Neuron (in vitro differentiated cells): ENCODE measurements around the gene UBL5.

ENCODE experiments used
- H2AFZ ChIP-seq: one replicate; pipeline ENCODE4 v1.6.1; 2013; ENCODE audit warnings: low read depth, mild to moderate bottlenecking, inconsistent platforms, low read length, moderate library complexity
- H3K27me3 ChIP-seq: one replicate; pipeline ENCODE4 v1.6.1; 2013; ENCODE audit warnings: low read length; ENCODE audit not compliant: insufficient read depth
- H3K36me3 ChIP-seq: one replicate; pipeline ENCODE4 v1.6.1; 2013; ENCODE audit warnings: low read length; ENCODE audit not compliant: insufficient read depth
- H3K4me1 ChIP-seq: one replicate; pipeline ENCODE4 v1.6.1; 2013; ENCODE audit warnings: low read length; ENCODE audit not compliant: insufficient read depth
- H3K4me3 ChIP-seq: 2 replicates; pipeline ENCODE4 v1.5.1; 2013; ENCODE audit warnings: mild to moderate bottlenecking, low read length, moderate library complexity
- H3K9me3 ChIP-seq: one replicate; pipeline ENCODE4 v1.6.1; 2013; ENCODE audit warnings: low read length

Gene UBL5

GRCh38 chr19:9848762-9849161 is 21.0 kb downstream of the UBL5 start:
- Histone ChIP-seq H3K9me3 (no peaks in the 10 kb centered on the region), H3K4me3 (no peak overlapping the region), H2AFZ (no peak overlapping the region), H3K27me3 (no peaks in the 10 kb centered on the region), H3K36me3 (peaks cover 44% of the 10 kb centered on the region), H3K4me1 (no peaks in the 10 kb centered on the region)

DNA sequence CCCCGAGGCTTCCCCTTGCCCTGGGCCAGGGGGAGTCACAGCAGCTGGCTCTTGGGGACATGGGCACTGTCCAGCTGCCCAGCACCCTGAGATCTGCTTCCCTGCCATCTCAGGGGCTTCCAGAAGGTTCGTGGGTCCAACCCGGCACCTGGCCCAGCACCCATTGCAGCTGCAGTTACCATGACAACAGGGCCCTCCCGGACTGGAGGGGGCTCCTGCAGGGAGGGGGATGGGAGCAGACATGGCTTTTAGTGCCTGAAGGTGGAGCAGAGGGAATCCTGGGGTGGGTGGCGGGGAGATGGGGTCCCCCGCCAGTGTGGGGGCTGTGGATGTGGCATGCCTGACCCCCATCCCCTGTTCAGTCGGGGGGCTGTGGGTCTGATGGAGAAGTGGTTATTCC is 22.1 kb downstream of the UBL5 start:
- Histone ChIP-seq H3K27me3 (no peaks in the 10 kb centered on the region), H3K4me3 (no peak overlapping the region), H2AFZ (no peak overlapping the region), H3K9me3 (peaks cover 2% of the 10 kb centered on the region), H3K4me1 (no peaks in the 10 kb centered on the region), H3K36me3 (peaks cover 34% of the 10 kb centered on the region)

DNA sequence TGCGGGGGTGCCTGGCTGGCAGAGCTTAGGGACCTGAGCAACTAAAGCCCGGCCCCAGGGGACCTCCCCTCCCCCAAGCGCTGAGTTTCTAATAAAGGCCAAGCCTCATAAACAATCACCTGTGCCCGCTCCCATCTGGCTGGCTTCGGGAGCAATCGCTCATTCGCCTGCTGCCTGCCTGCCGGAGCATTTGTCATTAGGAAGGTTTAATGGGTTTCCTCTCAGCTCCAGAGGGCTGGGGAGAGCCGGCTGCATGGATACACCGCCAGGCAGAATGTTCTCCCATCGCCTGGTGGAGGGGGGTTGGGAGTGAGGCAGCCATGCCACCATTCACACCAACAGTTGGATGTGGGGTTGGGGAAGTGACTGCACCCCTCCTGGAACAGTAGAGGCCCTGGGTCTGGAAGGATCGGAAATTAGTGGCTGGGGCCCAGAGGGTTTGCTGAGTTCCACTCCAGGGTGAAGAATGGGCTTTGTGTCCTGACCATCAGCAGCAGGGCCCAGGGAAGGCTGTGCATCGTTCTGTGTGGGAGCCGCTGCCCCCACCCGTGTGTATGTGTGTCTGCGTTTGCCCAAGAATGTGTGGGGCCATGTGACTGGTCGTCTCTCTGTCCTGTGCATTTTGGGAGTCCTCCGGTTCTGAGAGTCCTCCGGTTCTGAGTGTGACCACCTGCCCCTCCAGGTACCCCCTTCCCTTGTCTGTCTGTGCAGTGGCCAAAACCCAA is 22.7 kb downstream of the UBL5 start:
- Histone ChIP-seq H2AFZ (no peak overlapping the region), H3K4me3 (no peak overlapping the region), H3K27me3 (no peaks in the 10 kb centered on the region), H3K36me3 (peaks cover 29% of the 10 kb centered on the region), H3K9me3 (peaks cover 2% of the 10 kb centered on the region), H3K4me1 (no peaks in the 10 kb centered on the region)

GRCh38 chr19:9854282-9854846 is 26.6 kb downstream of the UBL5 start:
- Histone ChIP-seq H3K36me3 (peaks cover 5% of the 10 kb centered on the region), H3K4me1 (no peaks in the 10 kb centered on the region), H3K4me3 (no peak overlapping the region), H3K27me3 (no peaks in the 10 kb centered on the region), H2AFZ (no peak overlapping the region), H3K9me3 (peaks cover 4% of the 10 kb centered on the region)

- H3K4me1 ChIP-seq = no peaks in the 10 kb centered on the region
- no peaks in the 10 kb centered on the region for H3K27me3 ChIP-seq
- H3K9me3 ChIP-seq = peaks cover 4% of the 10 kb centered on the region
- no peak overlapping the region for H2AFZ ChIP-seq
- no peak overlapping the region for H3K4me3 ChIP-seq
- peaks cover under 1% of the 10 kb centered on the region for H3K36me3 ChIP-seq
Observed at GRCh38 chr19:9856609-9857008, 28.9 kb downstream of the UBL5 start.

DNA sequence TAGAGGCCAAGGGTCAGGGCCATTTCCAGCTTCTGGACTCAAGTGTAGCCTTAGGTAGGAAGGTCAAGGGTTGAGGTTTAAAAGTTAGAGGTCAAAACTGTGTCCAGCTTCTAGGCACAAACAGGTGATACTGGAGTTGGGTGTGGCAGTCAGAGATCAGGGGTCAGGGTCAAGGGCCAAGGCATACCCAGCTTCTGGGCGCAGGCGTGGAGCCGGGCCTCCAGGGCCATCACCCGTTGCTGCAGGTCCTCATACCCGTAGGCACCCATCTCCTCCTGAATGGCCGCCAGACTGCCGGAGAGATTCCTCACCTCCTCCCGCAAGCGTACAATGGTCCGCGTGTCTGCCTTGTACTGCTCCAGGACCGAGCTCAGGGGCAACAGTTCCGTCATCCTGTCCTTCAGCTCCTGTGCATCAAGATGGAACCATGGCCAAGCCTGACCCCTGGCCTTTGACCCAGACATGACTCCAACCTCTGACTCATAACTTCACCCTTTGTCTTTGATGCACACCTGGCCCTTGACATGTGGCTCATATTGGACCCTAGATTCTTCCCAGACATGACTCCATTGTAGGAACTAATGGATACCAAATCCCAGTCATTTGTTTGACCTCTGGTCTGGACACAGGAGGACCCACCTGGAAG is 29.5 kb downstream of the UBL5 start:
- H3K36me3 ChIP-seq = no peaks in the 10 kb centered on the region
- H3K9me3 ChIP-seq = peaks cover 4% of the 10 kb centered on the region
- H3K4me1 ChIP-seq = no peaks in the 10 kb centered on the region
- no peak overlapping the region for H2AFZ ChIP-seq
- H3K4me3 ChIP-seq = no peak overlapping the region
- H3K27me3 ChIP-seq = no peaks in the 10 kb centered on the region

DNA sequence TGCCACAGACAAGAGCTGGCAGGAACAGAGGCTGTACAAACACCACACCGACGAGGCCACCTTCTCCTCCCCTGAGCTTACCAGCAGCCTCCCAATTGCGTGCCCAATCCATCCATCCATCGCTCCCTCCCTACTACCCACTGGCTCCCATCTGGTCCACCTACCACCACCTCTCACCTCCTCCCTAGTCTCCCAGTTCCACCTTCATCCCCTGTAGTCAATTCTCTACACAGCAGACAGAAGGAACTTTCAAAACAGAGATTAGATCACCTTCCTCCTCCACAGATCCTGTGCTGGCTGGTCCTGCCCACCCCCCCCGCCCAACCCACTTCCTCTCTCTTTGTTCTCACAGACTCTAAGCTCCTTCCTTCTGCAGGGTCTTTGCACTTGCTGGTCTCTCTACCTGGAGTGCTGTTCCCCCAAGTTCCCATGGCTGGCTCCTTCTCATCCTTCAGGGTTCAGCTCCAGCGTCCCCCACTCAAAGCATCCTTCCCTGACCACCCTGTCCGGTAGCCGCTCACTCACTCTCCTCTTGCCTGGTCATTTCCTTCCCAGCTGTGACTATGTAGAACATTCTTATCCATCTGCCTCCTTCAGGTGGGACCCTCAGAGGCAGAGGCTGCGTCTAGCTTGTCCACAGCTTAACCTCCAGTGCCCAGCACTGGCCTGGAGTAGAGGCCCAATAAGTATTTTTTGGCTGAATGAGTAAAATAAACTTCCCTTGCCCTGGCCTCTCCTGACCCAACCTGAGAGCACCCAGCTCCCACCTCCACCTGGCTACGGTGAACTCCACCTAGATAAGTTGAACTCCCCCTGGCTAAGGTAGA is 30.4 kb downstream of the UBL5 start:
- H2AFZ ChIP-seq = no peak overlapping the region
- H3K4me3 ChIP-seq = no peak overlapping the region

DNA sequence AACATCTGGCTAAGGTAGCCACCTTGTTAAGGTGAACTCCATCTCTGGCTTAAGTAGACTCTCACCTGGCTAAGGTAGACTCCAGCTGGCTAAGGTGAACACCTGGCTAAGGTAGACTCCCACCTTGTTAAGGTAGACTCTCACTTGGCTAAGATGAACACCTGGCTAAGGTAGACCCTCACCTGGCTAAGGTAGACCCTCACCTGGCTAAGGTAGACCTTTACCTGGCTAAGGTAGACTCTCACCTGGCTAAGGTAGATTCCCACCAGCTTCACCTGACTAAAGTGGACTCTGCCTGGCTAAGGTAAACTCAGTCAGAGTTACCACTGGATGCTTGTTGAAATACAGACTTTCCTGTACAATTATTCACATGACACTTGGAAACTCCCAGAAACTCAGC is 31.0 kb downstream of the UBL5 start:
- Histone ChIP-seq H3K4me3 (no peak overlapping the region), H2AFZ (no peak overlapping the region), H3K9me3 (peaks cover 4% of the 10 kb centered on the region), H3K4me1 (no peaks in the 10 kb centered on the region), H3K36me3 (no peaks in the 10 kb centered on the region), H3K27me3 (no peaks in the 10 kb centered on the region)

More for the DNA sequence above, 30.4 kb downstream of the UBL5 start:
- Histone ChIP-seq H3K9me3 (peaks cover 4% of the 10 kb centered on the region), H3K36me3 (no peaks in the 10 kb centered on the region), H3K4me1 (no peaks in the 10 kb centered on the region), H3K27me3 (no peaks in the 10 kb centered on the region)

GRCh38 chr19:9860407-9860806 is 32.7 kb downstream of the UBL5 start:
- no peaks in the 10 kb centered on the region for H3K4me1 ChIP-seq
- no peak overlapping the region for H2AFZ ChIP-seq
- H3K9me3 ChIP-seq = peaks cover 2% of the 10 kb centered on the region
- no peaks in the 10 kb centered on the region for H3K27me3 ChIP-seq
- no peaks in the 10 kb centered on the region for H3K36me3 ChIP-seq
- no peak overlapping the region for H3K4me3 ChIP-seq

DNA sequence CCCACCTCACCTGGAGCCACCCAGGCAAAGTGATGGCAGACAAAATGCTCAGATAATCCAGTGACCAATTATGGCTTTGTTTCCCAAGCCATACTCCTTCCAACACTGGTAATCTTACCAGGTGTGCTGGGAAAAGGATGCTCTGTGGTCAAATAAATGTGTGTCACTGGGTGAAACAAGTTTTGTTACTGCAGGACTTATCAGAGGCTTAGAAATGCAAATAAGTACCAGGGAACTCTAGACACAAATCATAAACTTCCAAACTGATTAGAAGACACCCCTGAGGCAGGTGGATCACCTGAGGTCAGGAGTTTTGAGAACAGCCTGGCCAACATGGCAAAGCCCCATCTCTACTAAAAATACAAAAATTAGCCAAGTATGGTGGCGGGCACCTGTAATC is 33.8 kb downstream of the UBL5 start:
- H2AFZ ChIP-seq = no peak overlapping the region
- no peaks in the 10 kb centered on the region for H3K4me1 ChIP-seq
- H3K27me3 ChIP-seq = no peaks in the 10 kb centered on the region
- no peaks in the 10 kb centered on the region for H3K36me3 ChIP-seq
- H3K4me3 ChIP-seq = no peak overlapping the region
- peaks cover 2% of the 10 kb centered on the region for H3K9me3 ChIP-seq

DNA sequence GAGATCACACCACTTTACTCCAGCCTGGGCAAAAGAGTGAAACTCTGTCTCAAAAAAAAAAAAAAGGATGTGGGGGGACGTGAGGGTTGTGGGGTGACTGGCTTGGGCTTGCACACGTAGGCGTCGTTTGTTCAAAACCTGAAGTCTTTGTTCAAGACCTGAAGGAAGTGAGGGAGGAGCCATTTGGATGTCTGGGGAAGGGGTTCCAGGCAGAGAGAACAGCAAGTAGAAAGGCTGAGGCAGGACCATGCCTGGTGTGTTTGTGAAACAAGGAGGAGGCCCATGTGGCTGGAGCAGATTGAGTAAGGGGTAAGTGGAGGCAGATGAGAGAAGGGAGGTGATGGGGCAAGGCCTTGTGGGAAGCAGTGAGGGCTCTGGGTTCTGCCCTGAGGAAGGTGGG is 35.2 kb downstream of the UBL5 start:
- no peak overlapping the region for H3K4me3 ChIP-seq
- H3K27me3 ChIP-seq = no peaks in the 10 kb centered on the region
- H2AFZ ChIP-seq = no peak overlapping the region
- no peaks in the 10 kb centered on the region for H3K36me3 ChIP-seq
- H3K4me1 ChIP-seq = no peaks in the 10 kb centered on the region
- no peaks in the 10 kb centered on the region for H3K9me3 ChIP-seq

DNA sequence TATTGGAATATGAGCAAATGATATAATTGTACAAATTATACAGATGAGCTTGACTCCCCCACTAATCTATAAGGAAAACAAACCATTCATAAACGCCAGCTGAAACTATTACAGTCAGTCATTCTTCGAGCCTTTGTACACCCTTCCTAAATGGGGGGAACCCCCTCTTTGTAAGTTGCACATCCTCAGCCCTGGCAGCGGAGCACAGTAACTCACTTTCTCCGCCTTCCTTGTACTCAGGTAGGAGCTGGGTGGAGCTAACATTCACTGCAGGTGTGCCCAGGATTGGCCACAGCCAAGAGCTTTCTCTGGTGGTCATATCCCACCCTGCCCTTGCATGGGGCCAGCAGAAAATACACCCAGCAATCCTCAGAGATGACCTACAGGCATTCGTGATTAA is 36.0 kb downstream of the UBL5 start:
- Histone ChIP-seq H3K9me3 (no peaks in the 10 kb centered on the region), H2AFZ (no peak overlapping the region), H3K36me3 (no peaks in the 10 kb centered on the region), H3K4me3 (no peak overlapping the region), H3K27me3 (no peaks in the 10 kb centered on the region), H3K4me1 (no peaks in the 10 kb centered on the region)
